ENCODE results near the gene RPS6KA6.
"Not testable (repeated sequence)": the region's sequence is repeated elsewhere in the genome, so short reads cannot be mapped to it uniquely, and the experiment has no call there.

RPS6KA6 gene

GRCh38 chrX:84162401-84162800, 25.6 kb downstream of the RPS6KA6 start:
- no peak for DNase-seq (ENCODE audit: low spot score)

GRCh38 chrX:84161641-84162040, 26.4 kb downstream of the RPS6KA6 start:
- DNase-seq (ENCODE audit: low spot score): no peak

- no peak for DNase-seq (ENCODE audit: low spot score)
Observed at GRCh38 chrX:84160736-84161135, 27.3 kb downstream of the RPS6KA6 start.

GRCh38 chrX:84156821-84157220, 31.2 kb downstream of the RPS6KA6 start:
- no peak for DNase-seq (ENCODE audit: low spot score)

GRCh38 chrX:84155938-84156337, 32.1 kb downstream of the RPS6KA6 start:
- DNase-seq (ENCODE audit: low spot score): no peak

- no peak for DNase-seq (ENCODE audit: low spot score)
Observed at GRCh38 chrX:84153538-84153937, 34.5 kb downstream of the RPS6KA6 start.

- no peak for DNase-seq (ENCODE audit: low spot score)
Observed at GRCh38 chrX:84144991-84145390, 43.0 kb downstream of the RPS6KA6 start.

- DNase-seq (ENCODE audit: low spot score): no peak
Observed at GRCh38 chrX:84144281-84144680, 43.7 kb downstream of the RPS6KA6 start.

- DNase-seq (ENCODE audit: low spot score): no peak
Observed at GRCh38 chrX:84133023-84133422, 55.0 kb downstream of the RPS6KA6 start.

GRCh38 chrX:84123585-84123984, 64.4 kb downstream of the RPS6KA6 start:
- DNase-seq (ENCODE audit: low spot score): no peak

- no peak for DNase-seq (ENCODE audit: low spot score)
Observed at GRCh38 chrX:84118769-84119168, 69.2 kb downstream of the RPS6KA6 start.

- no peak for DNase-seq (ENCODE audit: low spot score)
Observed at GRCh38 chrX:84118315-84118714, 69.7 kb downstream of the RPS6KA6 start.

GRCh38 chrX:84108584-84108983, 79.4 kb downstream of the RPS6KA6 start:
- no peak for DNase-seq (ENCODE audit: low spot score)

- DNase-seq (ENCODE audit: low spot score): no peak
Observed at GRCh38 chrX:84099120-84099519, 88.9 kb downstream of the RPS6KA6 start.

- DNase-seq (ENCODE audit: low spot score): not testable (repeated sequence)
Observed at GRCh38 chrX:84079479-84080197, 108.4 kb downstream of the RPS6KA6 start.

- DNase-seq (ENCODE audit: low spot score): no peak
Observed at GRCh38 chrX:84078991-84079390, 109.0 kb downstream of the RPS6KA6 start.

- DNase-seq (ENCODE audit: low spot score): no peak
Observed at GRCh38 chrX:84064814-84065213, 123.2 kb downstream of the RPS6KA6 start.

- DNase-seq (ENCODE audit: low spot score): peak; percentile 5
Observed at GRCh38 chrX:84064164-84064563, 123.8 kb downstream of the RPS6KA6 start.

- DNase-seq (ENCODE audit: low spot score): no peak
Observed at GRCh38 chrX:84047339-84047738, 140.7 kb downstream of the RPS6KA6 start.

- DNase-seq (ENCODE audit: low spot score): peak; percentile 16
Observed at GRCh38 chrX:84046403-84046984, 141.5 kb downstream of the RPS6KA6 start.

GRCh38 chrX:84044051-84044450, 143.9 kb downstream of the RPS6KA6 start:
- DNase-seq (ENCODE audit: low spot score): no peak
